Osteocyte (in vitro differentiated cells): Measurements from ENCODE around the gene WFDC5. TPM values are rescaled to one million over a fixed set of nuclear protein-coding genes. Genes with fewer than 3 reads are reported as not detected.

ENCODE experiments used
- DNase-seq: peaks from one replicate; pipeline ENCODE4 v3.0.0; 2021; ENCODE audit warnings: mixed read lengths; ENCODE audit not compliant: unreplicated experiment; ENCODE audit errors: extremely low spot score
- H3K27ac Mint-ChIP-seq: one replicate; pipeline ENCODE4 v1.8.0; 2021; ENCODE audit warnings: mild to moderate bottlenecking, mixed read lengths; ENCODE audit not compliant: unreplicated experiment
- H3K27me3 Mint-ChIP-seq: one replicate; pipeline ENCODE4 v1.8.0; 2021; ENCODE audit warnings: mixed read lengths; ENCODE audit not compliant: unreplicated experiment
- H3K36me3 Mint-ChIP-seq: one replicate; pipeline ENCODE4 v1.8.0; 2021; ENCODE audit warnings: mixed read lengths; ENCODE audit not compliant: unreplicated experiment
- H3K4me1 Mint-ChIP-seq: one replicate; pipeline ENCODE4 v1.8.0; 2021; ENCODE audit warnings: mixed read lengths; ENCODE audit not compliant: unreplicated experiment
- H3K4me3 Mint-ChIP-seq: one replicate; pipeline ENCODE4 v1.8.0; 2021; ENCODE audit warnings: mild to moderate bottlenecking, moderate library complexity, mixed read lengths; ENCODE audit not compliant: unreplicated experiment
- H3K9me3 Mint-ChIP-seq: one replicate; pipeline ENCODE4 v1.8.0; 2021; ENCODE audit warnings: mixed read lengths; ENCODE audit not compliant: unreplicated experiment
- CTCF ChIP-seq: fragments of 200-600 bp; sonication (generic); IDR thresholded peaks from 2 replicates; pipeline ENCODE4 v1.5.0; 2021; ENCODE audit warnings: antibody characterized with exemption, mild to moderate bottlenecking, moderate library complexity
- total RNA-seq: library from RNA; stranded (reverse); gene quantifications from 2 replicates; pipeline ENCODE4 v1.2.1, GENCODE V29; 2021

Gene WFDC5
- total RNA-seq, 1 donor from 2014 or later: not detected

GRCh38 chr20:45087097-45087790, 27.7 kb downstream of the WFDC5 start:
- peak overlapping the region; percentile 98 for H3K27ac Mint-ChIP-seq
- no peaks in the 10 kb centered on the region for H3K27me3 Mint-ChIP-seq

DNA sequence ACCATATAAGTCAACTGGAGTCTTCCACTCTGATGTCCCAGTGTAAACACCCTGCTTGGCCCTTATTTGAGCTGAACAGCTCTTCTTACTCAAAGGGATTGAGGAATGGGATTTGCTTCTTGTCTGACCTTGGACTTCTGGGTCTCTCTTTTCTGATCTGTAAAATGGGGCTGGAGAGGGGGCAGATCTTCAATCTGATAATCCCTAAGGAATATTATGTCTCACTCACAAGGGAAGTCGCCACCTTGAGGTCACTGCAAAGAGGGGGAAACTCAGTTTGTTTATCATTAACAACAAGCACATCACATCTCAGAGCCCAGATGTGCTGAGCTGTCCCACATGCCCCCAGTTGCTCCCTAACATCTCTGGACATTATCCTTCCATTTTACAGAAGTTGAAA, 29.1 kb downstream of the WFDC5 start:
- H3K27me3 Mint-ChIP-seq: no peaks in the 10 kb centered on the region
- TF ChIP-seq CTCF: no peak
- no peak overlapping the region for H3K4me3 Mint-ChIP-seq
- peaks cover 8% of the 10 kb centered on the region for H3K36me3 Mint-ChIP-seq
- peaks cover 35% of the 10 kb centered on the region for H3K4me1 Mint-ChIP-seq
- H3K9me3 Mint-ChIP-seq: peaks cover 7% of the 10 kb centered on the region
- no peak for DNase-seq
- H3K27ac Mint-ChIP-seq: no peak overlapping the region

More at GRCh38 chr20:45087097-45087790, 27.7 kb downstream of the WFDC5 start:
- Mint-ChIP-seq H3K36me3 (peaks cover 3% of the 10 kb centered on the region), H3K4me3 (no peak overlapping the region), H3K4me1 (peaks cover 42% of the 10 kb centered on the region), H3K9me3 (peaks cover 9% of the 10 kb centered on the region)
- DNase-seq: no peak
- TF ChIP-seq CTCF: no peak

DNA sequence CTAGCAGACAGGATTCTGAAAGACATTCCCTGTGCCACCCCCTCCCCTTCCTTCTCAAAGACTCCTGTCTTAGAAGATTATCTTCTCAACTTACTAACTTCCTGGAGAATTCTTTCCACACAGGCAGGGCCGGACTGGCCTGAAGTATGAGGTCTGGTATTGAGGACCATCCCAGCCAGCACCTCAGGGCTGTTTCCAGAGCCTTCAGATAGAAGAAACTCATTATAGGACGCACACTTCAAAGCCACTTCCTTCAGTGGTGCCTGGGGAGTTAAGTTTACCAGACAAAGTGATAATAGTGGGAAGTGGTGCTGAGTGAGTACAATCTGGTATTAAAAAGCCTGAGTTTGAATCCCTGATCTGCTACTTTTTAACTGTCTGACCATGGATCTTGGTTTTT, 29.7 kb downstream of the WFDC5 start:
- Mint-ChIP-seq H3K27me3 (no peaks in the 10 kb centered on the region), H3K4me1 (peaks cover 29% of the 10 kb centered on the region), H3K36me3 (peaks cover 9% of the 10 kb centered on the region), H3K4me3 (no peak overlapping the region), H3K27ac (no peak overlapping the region), H3K9me3 (peaks cover 5% of the 10 kb centered on the region)
- no peak for DNase-seq
- no peak for TF ChIP-seq CTCF

- Mint-ChIP-seq H3K36me3 (peaks cover 12% of the 10 kb centered on the region), H3K4me1 (peaks cover 11% of the 10 kb centered on the region)
Observed at GRCh38 chr20:45083127-45083526, 31.8 kb downstream of the WFDC5 start.

DNA sequence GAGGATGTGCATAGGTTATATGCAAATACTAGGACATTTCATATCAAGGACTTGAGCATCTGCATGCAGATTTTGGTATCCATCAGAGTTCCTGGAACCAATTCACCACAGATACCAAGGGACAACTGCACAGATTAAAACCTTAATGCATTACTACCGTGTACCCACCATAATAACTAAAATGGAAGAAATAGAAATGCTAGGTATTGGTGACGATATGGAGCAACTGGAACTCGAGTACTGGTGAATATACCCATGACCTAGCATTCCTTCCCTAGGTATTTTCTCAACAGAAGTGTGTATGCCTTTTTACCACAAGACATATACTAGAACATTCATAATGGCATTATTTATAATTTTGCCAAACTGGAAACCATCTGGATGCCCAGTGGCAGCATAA, 32.5 kb downstream of the WFDC5 start:
- no peak overlapping the region for H3K27ac Mint-ChIP-seq
- H3K36me3 Mint-ChIP-seq: peaks cover 12% of the 10 kb centered on the region
- H3K9me3 Mint-ChIP-seq: peaks cover 5% of the 10 kb centered on the region
- DNase-seq: no peak
- H3K27me3 Mint-ChIP-seq: no peaks in the 10 kb centered on the region
- peaks cover 5% of the 10 kb centered on the region for H3K4me1 Mint-ChIP-seq
- no peak overlapping the region for H3K4me3 Mint-ChIP-seq
- no peak for TF ChIP-seq CTCF

More at GRCh38 chr20:45083127-45083526, 31.8 kb downstream of the WFDC5 start:
- H3K9me3 Mint-ChIP-seq: peaks cover 5% of the 10 kb centered on the region
- no peak for TF ChIP-seq CTCF
- no peak overlapping the region for H3K27ac Mint-ChIP-seq
- DNase-seq: no peak
- no peaks in the 10 kb centered on the region for H3K27me3 Mint-ChIP-seq
- no peak overlapping the region for H3K4me3 Mint-ChIP-seq
